K562 (cell line): ENCODE data around the gene SPDYE6. TPM values are rescaled to one million over a fixed set of nuclear protein-coding genes. Genes with fewer than 3 reads are reported as not detected.

ENCODE experiments used
- ATAC-seq: fragments of 200-7000 bp; cut with Tn5 transposase; 3 replicates; pipeline ENCODE4 v1.9.1; 2020; ENCODE audit warnings: moderate library complexity
- BruUV-seq: library from RNA; stranded (reverse); fragments of 400-500 nt; replicated peaks from 2 replicates; lab custom pipeline; 2021; lab: Mats Ljungman, UMichigan
- CTCF ChIA-PET: fragments of 300-600 bp; formaldehyde crosslinking; extraction: SDS; loops from one replicate; lab custom pipeline; 2021; ENCODE audit warnings: low intra/inter-chr PET ratio; lab: Yijun Ruan, JAX
- POLR2A ChIA-PET: fragments of 300-600, 350-650 bp; sonication (Branson Sonifier 250); formaldehyde crosslinking; extraction: SDS; loops from one replicate; lab custom pipeline; 2021; ENCODE audit warnings: antibody characterized with exemption, inconsistent platforms; lab: Yijun Ruan, JAX
- DNase-seq, 4 experiments: peaks; one replicate each; pipeline versions ENCODE4 v3.0.0 to v3.0.0-alpha.2; 2011 to 2018; ENCODE audit warnings: low spot score in 3 of 4, mixed read lengths in 3 of 4; ENCODE audit errors: extremely low read depth in 1 of 4
- FAIRE-seq: peaks from 2 replicates; lab custom pipeline; 2011; peaks lifted over from hg19 to GRCh38; lab: Jason Lieb, UNC
- H2AFZ ChIP-seq: 2 replicates; pipeline ENCODE4 v1.6.0; 2011; ENCODE audit warnings: low read depth, low read length, control low read depth, inconsistent platforms
- H3K27ac ChIP-seq: fragments of 200-600 bp; 3 replicates; pipeline ENCODE4 v1.8.0; 2011; ENCODE audit warnings: low read depth, mild to moderate bottlenecking, control low read depth, inconsistent platforms, low read length, moderate library complexity, mixed read lengths; ENCODE audit errors: extremely low read depth
- H3K27me3 ChIP-seq, 2 experiments: fragments of 300-600 bp in 1 of 2; 2 replicates in 1 of 2; 3 replicates in 1 of 2; pipeline versions ENCODE4 v1.6.0 to v1.8.0; 2011; ENCODE audit warnings: inconsistent platforms in 2 of 2, low read length in 2 of 2, mild to moderate bottlenecking in 1 of 2, mixed read lengths in 1 of 2, moderate library complexity in 1 of 2; ENCODE audit not compliant: control insufficient read depth in 2 of 2, insufficient read depth in 2 of 2
- H3K36me3 ChIP-seq: fragments of 300-600 bp; 3 replicates; pipeline ENCODE4 v1.8.0; 2011; ENCODE audit warnings: mild to moderate bottlenecking, low read length, inconsistent platforms; ENCODE audit not compliant: control insufficient read depth, insufficient read depth
- H3K4me1 ChIP-seq, 2 experiments: fragments of 200-600 bp in 1 of 2; replicated peaks in 1 of 2; 2 replicates in 1 of 2; 3 replicates in 1 of 2; pipeline versions ENCODE4 v1.5.1 to v1.8.0; 2011; ENCODE audit warnings: inconsistent platforms in 2 of 2, low read length in 2 of 2, mild to moderate bottlenecking in 1 of 2, mixed read lengths in 1 of 2, moderate library complexity in 1 of 2; ENCODE audit not compliant: control insufficient read depth in 2 of 2, insufficient read depth in 2 of 2
- H3K4me2 ChIP-seq: 2 replicates; pipeline ENCODE4 v1.6.1; 2011; ENCODE audit warnings: low read length, control low read depth, inconsistent platforms, mixed read lengths; ENCODE audit not compliant: insufficient read depth
- H3K4me3 ChIP-seq: fragments of 200-600 bp; sonication (generic), shearing (Covaris generic); 2 replicates; pipeline ENCODE4 v1.5.1; 2016; ENCODE audit warnings: control low read depth, inconsistent platforms
- H3K79me2 ChIP-seq: fragments of 200-600 bp; 3 replicates; pipeline ENCODE4 v1.8.0; 2011; ENCODE audit warnings: low read length, inconsistent platforms; ENCODE audit not compliant: control insufficient read depth, insufficient read depth
- H3K9ac ChIP-seq, 2 experiments: 2 replicates each; pipeline versions ENCODE4 v1.6.0 to v1.6.1; 2011; ENCODE audit warnings: low read depth in 2 of 2, low read length in 2 of 2, control low read depth in 1 of 2, inconsistent platforms in 1 of 2, mild to moderate bottlenecking in 1 of 2, mixed read lengths in 1 of 2; ENCODE audit not compliant: insufficient read depth in 1 of 2
- H3K9me1 ChIP-seq: one replicate; pipeline ENCODE4 v1.6.0; 2011; ENCODE audit warnings: inconsistent platforms, mild to moderate bottlenecking, low read length, moderate library complexity; ENCODE audit not compliant: control insufficient read depth, insufficient read depth
- H3K9me3 ChIP-seq: replicated peaks from 2 replicates; pipeline ENCODE4 v1.5.1; 2011; ENCODE audit warnings: low read depth, low read length, inconsistent platforms; ENCODE audit not compliant: control insufficient read depth, insufficient read depth
- H4K20me1 ChIP-seq: replicated peaks from 2 replicates; pipeline ENCODE4 v1.6.1; 2011; ENCODE audit warnings: low read length, inconsistent platforms, mixed read lengths; ENCODE audit not compliant: control insufficient read depth, insufficient read depth
- BRD4 ChIP-seq: fragments of 200-600 bp; sonication (generic); IDR thresholded peaks from 2 replicates; pipeline ENCODE4 v1.6.1; 2017; ENCODE audit warnings: inconsistent platforms
- CBX8 ChIP-seq: fragments of 200-600 bp; sonication (generic); IDR thresholded peaks from 2 replicates; pipeline ENCODE4 v1.6.1; 2012; ENCODE audit warnings: borderline replicate concordance, mixed run types, low read depth, mild to moderate bottlenecking, moderate library complexity, mixed read lengths, low read length, control low read depth, inconsistent platforms; ENCODE audit not compliant: poor library complexity, severe bottlenecking; ENCODE audit errors: extremely low read depth
- CREM ChIP-seq: IDR thresholded peaks from 2 replicates; pipeline ENCODE4 v1.6.1; 2014; ENCODE audit warnings: antibody characterized with exemption, low read depth
- DMBX1 ChIP-seq: fragments of 250-450 bp; sonication (Bioruptor Pico); IDR thresholded peaks from 2 replicates; pipeline ENCODE4 v1.8.0; 2022; ENCODE audit warnings: inconsistent platforms, mild to moderate bottlenecking, moderate library complexity, borderline replicate concordance
- GABPB1 ChIP-seq: sonication (generic); formaldehyde crosslinking; IDR thresholded peaks from 2 replicates; pipeline ENCODE4 v1.8.0; 2022; ENCODE audit warnings: mild to moderate bottlenecking, missing genetic modification reagents
- XRCC5 ChIP-seq: fragments of 200-400 bp; formaldehyde crosslinking; IDR thresholded peaks from 2 replicates; pipeline ENCODE4 v1.6.1; 2017; ENCODE audit warnings: low read depth, mild to moderate bottlenecking, low read length
- ZNF384 ChIP-seq: IDR thresholded peaks from 2 replicates; pipeline ENCODE4 v1.6.1; 2012; ENCODE audit warnings: low read depth, low read length, improper control_type of control experiment
- ZNF764 ChIP-seq: fragments of 250-450 bp; sonication (Bioruptor Pico); IDR thresholded peaks from 2 replicates; pipeline ENCODE4 v1.4.0; 2020; ENCODE audit warnings: low read depth, mild to moderate bottlenecking, moderate library complexity
- WGBS: fragments of 100-300 bp; shearing (Covaris generic); methylation state at CpG from one replicate; pipeline ENCODE4 v1.1.6; 2016; ENCODE audit warnings: low coverage, mixed read lengths; ENCODE audit not compliant: insufficient coverage; ENCODE audit errors: missing lambda C conversion rate; 5-methylcytosine and 5-hydroxymethylcytosine counted together
- in situ Hi-C: fragments of 300-500 bp; cut with MboI; formaldehyde crosslinking; loops from 4 replicates; pipeline ENCODE4 v1.15.0; 2018; ENCODE audit warnings: inconsistent platforms, mixed read lengths
- intact Hi-C: fragments of 100-400 bp; cut with micrococcal nuclease; formaldehyde crosslinking; loops from 2 replicates; pipeline ENCODE4 v1.14.2; 2022
- polyA plus RNA-seq, 8 experiments: library from polyadenylated mRNA; depleted of rRNA in 4 of 8; stranded (reverse) in 5 of 8; unstranded in 3 of 8; fragments of >200 nt; fragmentation: Nextera tagmentation in 2 of 8; fragmentation: Illumina TruSeq in 1 of 8; extraction: Ambion mirVana in 2 of 8; extraction: Trizol in 1 of 8; gene quantifications; 2 replicates each; pipeline versions ENCODE4 v1.2.1 to v1.2.3, GENCODE V29; 2011 to 2014; ENCODE audit warnings: inconsistent platforms in 1 of 8, missing spikeins in 1 of 8
- total RNA-seq, 7 experiments: library from RNA; depleted of rRNA in 6 of 7; stranded (reverse); fragments of >200 nt in 6 of 7; fragmentation: Illumina TruSeq in 2 of 7; extraction: Trizol in 2 of 7; gene quantifications; 2 replicates each; pipeline versions ENCODE4 v1.2.1 to v1.2.3, GENCODE V29; 2011 to 2021; ENCODE audit warnings: low replicate concordance in 1 of 7
- TF ChIP-seq, protein P1 (sequence below): sonication (generic); formaldehyde crosslinking; IDR thresholded peaks from 2 replicates; pipeline ENCODE4 v1.9.0; 2022; ENCODE audit warnings: mild to moderate bottlenecking, missing genetic modification reagents
- TF ChIP-seq, protein P2 (sequence below), 2 experiments: fragments of 450-650 bp; formaldehyde crosslinking in 1 of 2; IDR thresholded peaks; 2 replicates each; pipeline versions ENCODE4 v1.4.0 to v1.6.1; 2014 to 2020; ENCODE audit warnings: mild to moderate bottlenecking in 2 of 2, borderline replicate concordance in 1 of 2, low read depth in 1 of 2

The SPDYE6 gene
- total and polyA plus RNA-seq, 9 of the 15 experiments (the other 6 are each of a cell fraction or from before 2014, with no cell fraction given), result 0.24 to 0.35 TPM; not detected in 7

DNA sequence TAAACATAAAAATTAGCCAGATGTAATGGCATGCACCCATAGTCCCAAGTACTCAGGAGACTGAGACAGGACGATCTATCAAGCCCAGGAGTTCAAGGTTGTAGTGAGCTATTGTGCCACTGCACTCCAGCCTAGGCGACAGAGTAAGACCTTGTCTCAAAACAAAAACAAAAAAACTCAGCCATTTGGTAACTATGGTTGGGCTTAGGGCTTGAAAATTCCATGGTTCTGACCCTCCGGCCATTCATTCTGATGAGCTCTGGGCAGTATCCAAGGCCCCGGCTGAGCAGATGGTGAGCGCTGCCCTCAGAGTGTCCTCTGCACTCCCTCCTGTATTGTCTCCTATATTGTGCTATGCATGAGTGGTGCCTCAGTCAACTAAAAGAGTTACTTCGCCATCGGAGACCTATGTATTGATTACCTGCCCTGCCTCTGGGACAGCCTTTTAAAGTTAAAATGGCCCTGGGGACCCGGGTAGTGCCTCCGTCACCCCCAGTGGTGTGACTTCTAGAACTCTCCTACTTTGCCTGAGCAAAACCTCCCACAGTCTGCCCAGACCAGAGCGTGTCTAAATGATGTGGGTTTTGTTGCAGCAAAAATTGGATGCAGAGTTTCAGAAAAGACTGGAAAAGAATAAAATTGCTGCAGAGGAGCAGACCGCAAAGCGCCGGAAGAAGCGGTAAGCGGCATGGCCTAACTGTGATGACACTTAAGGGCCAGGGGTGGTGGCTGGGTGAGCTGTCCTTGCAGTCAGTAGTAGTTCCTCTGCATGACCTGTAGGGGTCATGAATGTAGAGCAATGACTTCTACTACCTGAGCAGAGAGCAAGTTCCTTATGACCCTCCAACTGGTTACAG lies 48.0 kb upstream of the SPDYE6 start:
- WGBS, result 67% methylated on average over 15 of the region's 15 CpGs
- H3K9ac ChIP-seq, result no peak overlapping the region
- in situ Hi-C loops (no loop called here), intact Hi-C loops (no loop called here)
- H2AFZ ChIP-seq, result no peak overlapping the region
- H3K27me3 ChIP-seq, result no peaks in the 10 kb centered on the region
- no TSS peak for BruUV-seq
- H4K20me1 ChIP-seq, result no peaks in the 10 kb centered on the region; the same call in 1 of the 2 replicates
- no peaks in the 10 kb centered on the region for H3K79me2 ChIP-seq
- CTCF ChIA-PET, result interaction anchor here (0.6 to 1.1 kb wide), 3 partner anchors 44 to 48 kb away, joined by 3 to 6 read pairs (median 3); no protein-coding TSS in a partner anchor
- peaks cover 95% of the 10 kb centered on the region for H3K36me3 ChIP-seq
- no peak overlapping the region for H3K4me2 ChIP-seq
- peak; percentile 100 for ATAC-seq
- 0 out of 2 replicates have a peak, but pooled peaks cover 3% of the 10 kb centered on the region for H3K9me3 ChIP-seq
- H3K4me1 ChIP-seq, result no peaks in the 10 kb centered on the region; a peak in 1 of 5 replicates
- no peak overlapping the region for H3K4me3 ChIP-seq
- no peak overlapping the region for H3K27ac ChIP-seq
- POLR2A ChIA-PET, result interaction anchor here (1.0 to 1.5 kb wide), 3 partner anchors 8 to 17 kb away, joined by 4 to 8 read pairs (median 5); no protein-coding TSS in a partner anchor
- FAIRE-seq, result peak; percentile 96
- no peaks in the 10 kb centered on the region for H3K9me1 ChIP-seq
- peak; percentile 73 to 82 (median 78) for DNase-seq
- no peak for TF ChIP-seq ZNF384
- TF ChIP-seq GABPB1 (CRISPR knock-in tag), result peak; percentile 31; the same call in 1 of the 2 replicates
- TF ChIP-seq CREM, result peak; percentile 54
- TF ChIP-seq CBX8, result no peak
- TF ChIP-seq, protein P1, sequence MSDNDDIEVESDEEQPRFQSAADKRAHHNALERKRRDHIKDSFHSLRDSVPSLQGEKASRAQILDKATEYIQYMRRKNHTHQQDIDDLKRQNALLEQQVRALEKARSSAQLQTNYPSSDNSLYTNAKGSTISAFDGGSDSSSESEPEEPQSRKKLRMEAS (CRISPR knock-in tag), result peak; percentile 48; the same call in 1 of the 2 replicates
- peak; percentile 34; the same call in 1 of the 2 replicates for TF ChIP-seq XRCC5
- TF ChIP-seq DMBX1 (CRISPR knock-in tag), result no peak
- TF ChIP-seq, protein P2, sequence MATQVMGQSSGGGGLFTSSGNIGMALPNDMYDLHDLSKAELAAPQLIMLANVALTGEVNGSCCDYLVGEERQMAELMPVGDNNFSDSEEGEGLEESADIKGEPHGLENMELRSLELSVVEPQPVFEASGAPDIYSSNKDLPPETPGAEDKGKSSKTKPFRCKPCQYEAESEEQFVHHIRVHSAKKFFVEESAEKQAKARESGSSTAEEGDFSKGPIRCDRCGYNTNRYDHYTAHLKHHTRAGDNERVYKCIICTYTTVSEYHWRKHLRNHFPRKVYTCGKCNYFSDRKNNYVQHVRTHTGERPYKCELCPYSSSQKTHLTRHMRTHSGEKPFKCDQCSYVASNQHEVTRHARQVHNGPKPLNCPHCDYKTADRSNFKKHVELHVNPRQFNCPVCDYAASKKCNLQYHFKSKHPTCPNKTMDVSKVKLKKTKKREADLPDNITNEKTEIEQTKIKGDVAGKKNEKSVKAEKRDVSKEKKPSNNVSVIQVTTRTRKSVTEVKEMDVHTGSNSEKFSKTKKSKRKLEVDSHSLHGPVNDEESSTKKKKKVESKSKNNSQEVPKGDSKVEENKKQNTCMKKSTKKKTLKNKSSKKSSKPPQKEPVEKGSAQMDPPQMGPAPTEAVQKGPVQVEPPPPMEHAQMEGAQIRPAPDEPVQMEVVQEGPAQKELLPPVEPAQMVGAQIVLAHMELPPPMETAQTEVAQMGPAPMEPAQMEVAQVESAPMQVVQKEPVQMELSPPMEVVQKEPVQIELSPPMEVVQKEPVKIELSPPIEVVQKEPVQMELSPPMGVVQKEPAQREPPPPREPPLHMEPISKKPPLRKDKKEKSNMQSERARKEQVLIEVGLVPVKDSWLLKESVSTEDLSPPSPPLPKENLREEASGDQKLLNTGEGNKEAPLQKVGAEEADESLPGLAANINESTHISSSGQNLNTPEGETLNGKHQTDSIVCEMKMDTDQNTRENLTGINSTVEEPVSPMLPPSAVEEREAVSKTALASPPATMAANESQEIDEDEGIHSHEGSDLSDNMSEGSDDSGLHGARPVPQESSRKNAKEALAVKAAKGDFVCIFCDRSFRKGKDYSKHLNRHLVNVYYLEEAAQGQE (IDR thresholded peaks at IDR 0.05; ENCODE audit: borderline replicate concordance), result peak; percentile 76; the same call in 1 of the 2 replicates
- TF ChIP-seq, protein P2 (CRISPR knock-in tag; IDR thresholded peaks at IDR 0.05; ENCODE audit: low read depth), result no peak
- TF ChIP-seq ZNF764 (CRISPR knock-in tag), result no peak
- TF ChIP-seq BRD4, result no peak
